ENCODE measurements around the gene METTL16.

METTL16 gene

GRCh38 chr17:2380226-2380922, 131.3 kb downstream of the METTL16 start:
- DNase-seq (ENCODE audit: low spot score) = no peak

DNA sequence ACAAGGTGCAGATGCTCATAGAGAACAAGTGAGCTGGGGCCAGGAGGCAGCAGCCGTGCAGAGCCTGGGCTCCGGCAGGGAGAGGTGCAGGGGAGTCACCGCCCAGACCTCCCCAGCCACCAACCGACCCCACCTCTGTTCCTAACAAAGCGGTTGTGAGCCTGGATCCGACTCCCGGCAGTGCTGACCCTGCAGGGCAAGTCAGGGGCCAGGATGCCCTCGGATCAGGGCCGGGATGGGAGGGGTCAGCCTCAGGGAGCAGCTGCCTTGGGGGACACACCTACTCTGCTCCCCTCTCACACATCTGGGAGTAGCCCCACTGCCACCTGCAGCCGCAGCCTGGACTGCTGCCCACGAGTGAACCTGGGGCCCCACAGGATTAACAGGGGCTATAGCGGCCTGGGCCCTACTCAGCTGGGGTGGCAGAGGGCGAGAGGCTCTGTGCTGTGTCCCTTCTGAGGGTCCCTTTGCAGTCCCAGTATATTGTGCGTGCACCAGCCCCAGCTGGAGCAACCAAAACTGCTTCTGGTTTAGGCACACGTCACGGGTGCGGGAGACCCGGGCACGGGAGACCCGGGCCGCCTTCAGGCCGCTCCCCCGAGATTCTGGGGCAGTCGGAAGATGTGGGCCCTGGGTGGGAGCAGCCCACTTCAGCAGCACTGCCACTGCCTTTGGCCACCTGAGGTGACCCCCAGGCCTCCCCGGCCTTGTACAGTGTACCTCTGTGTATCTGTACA, 132.0 kb downstream of the METTL16 start:
- no peak for DNase-seq (ENCODE audit: low spot score)

DNA sequence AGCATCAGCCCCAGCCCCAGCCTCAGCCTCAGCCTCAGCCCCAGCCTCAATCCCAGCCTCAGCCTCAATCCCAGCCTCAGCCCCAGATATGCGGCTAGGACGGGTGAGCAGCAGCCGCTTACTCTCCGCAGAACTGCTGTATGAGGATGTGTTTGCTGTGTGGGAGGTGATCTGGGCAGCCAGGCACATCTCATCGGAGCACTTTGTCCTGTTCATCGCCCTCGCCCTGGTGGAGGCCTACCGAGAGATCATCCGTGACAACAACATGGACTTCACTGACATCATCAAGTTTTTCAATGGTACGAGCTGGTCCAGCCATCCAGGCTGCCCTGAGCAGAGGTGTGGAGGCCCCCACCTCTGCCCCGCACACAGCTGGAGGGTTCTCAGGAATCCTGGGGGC, 132.8 kb downstream of the METTL16 start:
- no peak for DNase-seq (ENCODE audit: low spot score)

DNA sequence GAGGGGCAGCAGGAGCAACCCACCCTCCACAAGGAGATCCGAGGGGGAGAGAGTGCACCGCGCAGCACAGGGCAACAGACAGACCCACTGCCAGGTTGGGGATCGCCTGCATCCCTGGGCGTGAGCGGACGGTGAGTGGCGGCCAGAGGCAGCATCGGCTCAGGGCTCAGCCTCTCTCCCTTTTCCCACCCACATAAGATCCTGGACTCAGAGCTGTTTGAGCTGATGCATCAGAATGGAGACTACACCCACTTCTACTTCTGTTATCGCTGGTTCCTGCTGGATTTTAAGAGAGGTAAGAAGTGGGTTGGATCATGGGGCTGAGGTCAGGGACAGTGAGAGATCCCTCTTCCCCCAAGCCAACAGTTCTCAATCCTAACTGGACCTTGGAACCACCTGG, 134.0 kb downstream of the METTL16 start:
- no peak for DNase-seq (ENCODE audit: low spot score)

GRCh38 chr17:2376107-2376506, 135.6 kb downstream of the METTL16 start:
- DNase-seq (ENCODE audit: low spot score) = no peak

- DNase-seq (ENCODE audit: low spot score) = no peak
These were observed 136.3 kb downstream of the METTL16 start for GRCh38 chr17:2375406-2375805.

DNA sequence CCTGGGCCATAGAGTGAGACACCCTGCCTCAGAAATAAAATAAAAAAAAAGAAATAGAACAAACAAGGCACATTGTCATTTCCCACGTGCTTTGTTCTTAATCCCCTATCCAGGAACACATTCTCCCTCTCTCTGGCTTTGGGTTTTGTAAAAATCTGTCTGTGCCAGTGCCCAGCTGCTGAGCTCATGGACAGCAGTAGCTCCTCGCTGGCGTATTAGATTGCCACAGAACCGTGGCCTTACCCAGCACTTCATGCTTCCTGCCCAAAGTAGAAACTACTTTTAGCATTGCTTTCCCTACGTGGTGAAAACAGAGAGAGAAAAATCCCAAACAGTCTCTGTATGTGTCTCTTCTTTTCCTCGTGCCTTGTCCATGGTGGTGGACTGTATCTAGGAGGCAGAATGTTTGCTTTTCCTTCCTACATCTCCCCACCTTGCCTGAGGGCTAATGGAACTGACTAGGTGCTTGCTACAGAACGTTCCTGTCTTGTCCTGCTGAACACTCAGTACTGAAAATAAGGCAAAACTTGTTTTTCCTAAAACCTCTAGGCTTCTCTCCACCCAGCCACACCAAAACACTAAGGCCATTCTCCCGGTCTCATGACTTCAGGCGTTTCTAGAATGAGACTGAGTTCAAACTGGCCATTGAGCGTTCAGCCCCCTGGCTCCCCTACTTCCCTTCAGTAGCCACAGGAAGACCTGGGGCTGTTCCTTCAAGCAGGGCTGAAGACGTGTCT, 137.0 kb downstream of the METTL16 start:
- DNase-seq (ENCODE audit: low spot score) = no peak

- DNase-seq (ENCODE audit: low spot score) = no peak
These were observed 138.5 kb downstream of the METTL16 start for GRCh38 chr17:2373179-2373578.

- no peak for DNase-seq (ENCODE audit: low spot score)
These were observed 139.0 kb downstream of the METTL16 start for GRCh38 chr17:2372681-2373080.

GRCh38 chr17:2372180-2372579, 139.5 kb downstream of the METTL16 start:
- no peak for DNase-seq (ENCODE audit: low spot score)

GRCh38 chr17:2371183-2372130, 140.2 kb downstream of the METTL16 start:
- no peak for DNase-seq (ENCODE audit: low spot score)

DNA sequence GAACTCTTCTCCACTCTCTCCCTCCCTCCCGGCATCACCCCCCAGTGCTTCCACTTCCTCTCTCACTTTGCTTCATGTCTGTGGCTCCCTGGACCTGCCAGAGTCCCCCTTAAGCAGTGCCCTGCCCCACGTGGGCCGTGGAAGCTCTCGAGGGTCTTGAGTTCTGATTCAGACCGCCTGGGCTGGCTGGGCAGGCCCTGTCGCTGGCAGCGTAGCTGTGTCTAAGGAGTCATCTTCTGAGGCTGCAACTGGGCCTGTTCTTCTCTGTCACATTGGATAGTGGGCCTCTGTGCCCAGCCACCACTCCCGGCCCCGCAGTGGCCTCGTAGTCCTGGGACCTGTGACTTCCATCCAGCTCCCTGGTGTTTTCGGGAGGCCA, 141.5 kb downstream of the METTL16 start:
- DNase-seq (ENCODE audit: low spot score) = no peak

DNA sequence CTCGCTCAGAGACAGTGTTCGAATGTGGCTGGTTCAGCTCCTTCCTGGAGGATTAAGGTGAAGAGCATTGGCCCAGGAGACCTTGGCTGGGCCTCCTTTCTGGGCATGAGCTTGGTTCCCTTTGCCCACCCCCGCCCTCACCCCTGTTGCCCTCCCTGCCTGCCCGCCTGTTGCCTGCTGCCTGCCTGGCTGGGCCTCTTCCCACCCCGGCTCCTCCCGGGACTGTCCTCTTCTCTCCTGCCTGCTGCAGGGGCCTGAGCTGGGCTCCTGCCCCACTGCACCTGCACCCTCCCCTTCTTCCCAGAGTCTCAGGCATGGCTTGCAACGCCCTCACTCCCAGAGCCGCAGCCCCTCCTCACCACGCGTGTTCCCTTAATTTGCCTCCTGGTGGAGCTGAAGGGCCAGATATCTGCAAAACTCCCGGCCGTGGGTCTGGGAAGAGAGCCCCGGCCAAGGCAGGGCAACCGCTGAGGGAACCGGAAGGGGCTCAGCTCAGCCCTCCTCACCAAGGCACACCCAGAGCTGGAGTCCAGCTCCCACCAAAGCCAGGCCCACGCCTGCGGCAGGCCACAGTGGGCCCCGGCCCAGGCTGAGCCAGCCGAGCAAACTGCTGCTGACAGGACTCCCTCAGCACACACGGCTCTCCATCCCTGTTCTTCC, 142.0 kb downstream of the METTL16 start:
- DNase-seq (ENCODE audit: low spot score) = no peak

GRCh38 chr17:2369039-2369438, 142.6 kb downstream of the METTL16 start:
- DNase-seq (ENCODE audit: low spot score) = no peak

- no peak for DNase-seq (ENCODE audit: low spot score)
These were observed 143.3 kb downstream of the METTL16 start for GRCh38 chr17:2368359-2368758.

DNA sequence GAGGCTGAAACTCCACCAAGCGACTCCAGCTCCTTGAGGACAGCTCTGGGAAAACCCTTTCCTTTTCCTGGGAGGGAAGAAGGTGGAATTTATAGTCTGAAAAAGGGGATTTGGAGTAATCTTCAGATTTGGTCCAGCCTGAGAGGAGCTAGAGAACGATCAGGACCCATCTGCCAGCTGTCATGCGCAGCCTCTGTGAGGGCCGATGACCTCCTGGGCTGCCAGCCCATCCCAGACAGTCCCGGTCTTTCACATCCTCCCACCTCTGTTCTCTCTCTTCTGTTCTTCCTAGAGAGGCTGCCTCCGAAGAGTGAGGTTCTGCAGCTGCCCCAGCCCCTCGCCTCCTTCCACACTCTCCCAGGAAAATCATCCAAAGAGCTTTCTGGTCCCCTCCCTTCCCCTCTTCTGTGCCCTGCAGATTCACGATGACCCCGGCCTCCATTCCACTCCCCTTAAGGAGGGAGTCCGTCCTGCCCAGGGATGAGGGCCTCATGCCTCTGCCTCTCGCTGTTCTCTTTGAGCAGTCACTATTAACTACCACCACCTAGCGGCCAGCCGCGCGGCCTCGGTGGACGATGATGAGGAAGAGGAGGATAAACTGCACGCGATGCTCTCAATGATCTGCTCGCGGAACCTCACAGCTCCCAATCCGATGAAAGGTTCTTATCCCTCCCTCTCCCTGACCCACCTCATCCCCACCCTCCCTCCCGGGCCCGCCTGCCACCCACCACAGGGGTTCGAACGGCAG, 144.8 kb downstream of the METTL16 start:
- no peak for DNase-seq (ENCODE audit: low spot score)
